ENCODE data around the gene LRRC8E.

The LRRC8E gene

DNA sequence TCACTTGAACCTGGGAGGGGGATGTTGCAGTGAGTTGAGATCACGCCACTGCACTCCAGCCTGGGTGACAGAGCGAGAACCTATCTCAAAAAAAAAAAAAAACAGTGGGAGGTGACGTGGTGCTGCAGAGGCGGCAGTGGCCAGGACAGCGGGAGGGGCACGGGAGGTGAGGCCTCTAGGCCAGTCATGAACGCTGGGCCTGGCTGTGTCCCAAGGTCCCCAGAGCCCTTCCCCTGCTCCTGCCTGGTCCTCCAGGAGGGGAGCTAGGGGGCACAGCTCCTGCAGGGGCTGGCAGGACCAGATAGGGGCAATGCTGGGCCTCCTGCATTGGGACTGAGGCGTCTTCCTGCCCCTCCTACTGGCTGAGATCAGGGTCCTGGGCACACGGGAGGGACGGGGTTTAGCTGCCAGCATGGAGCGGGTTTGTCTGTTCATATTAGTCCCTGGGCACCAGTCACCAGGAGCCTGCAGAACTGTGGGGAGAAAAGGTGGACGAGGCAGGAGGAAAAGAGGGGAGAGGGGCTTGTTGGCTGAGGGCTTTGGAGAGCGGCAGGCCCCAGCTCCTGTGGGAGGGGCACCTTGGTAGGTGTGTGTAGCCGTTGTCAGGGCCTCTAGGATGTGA is 19.9 kb downstream of the LRRC8E start:
- H3K36me3 ChIP-seq (ENCODE audit: insufficient read depth, low read length), result peaks cover 20% of the 10 kb centered on the region; the same call in 1 of the 2 replicates
- H3K9ac ChIP-seq (ENCODE audit: low read depth, low read length, poor library complexity, severe bottlenecking), result no peak overlapping the region
- no peaks in the 10 kb centered on the region for H3K27me3 ChIP-seq (ENCODE audit: insufficient read depth, low read length, poor library complexity, severe bottlenecking)

DNA sequence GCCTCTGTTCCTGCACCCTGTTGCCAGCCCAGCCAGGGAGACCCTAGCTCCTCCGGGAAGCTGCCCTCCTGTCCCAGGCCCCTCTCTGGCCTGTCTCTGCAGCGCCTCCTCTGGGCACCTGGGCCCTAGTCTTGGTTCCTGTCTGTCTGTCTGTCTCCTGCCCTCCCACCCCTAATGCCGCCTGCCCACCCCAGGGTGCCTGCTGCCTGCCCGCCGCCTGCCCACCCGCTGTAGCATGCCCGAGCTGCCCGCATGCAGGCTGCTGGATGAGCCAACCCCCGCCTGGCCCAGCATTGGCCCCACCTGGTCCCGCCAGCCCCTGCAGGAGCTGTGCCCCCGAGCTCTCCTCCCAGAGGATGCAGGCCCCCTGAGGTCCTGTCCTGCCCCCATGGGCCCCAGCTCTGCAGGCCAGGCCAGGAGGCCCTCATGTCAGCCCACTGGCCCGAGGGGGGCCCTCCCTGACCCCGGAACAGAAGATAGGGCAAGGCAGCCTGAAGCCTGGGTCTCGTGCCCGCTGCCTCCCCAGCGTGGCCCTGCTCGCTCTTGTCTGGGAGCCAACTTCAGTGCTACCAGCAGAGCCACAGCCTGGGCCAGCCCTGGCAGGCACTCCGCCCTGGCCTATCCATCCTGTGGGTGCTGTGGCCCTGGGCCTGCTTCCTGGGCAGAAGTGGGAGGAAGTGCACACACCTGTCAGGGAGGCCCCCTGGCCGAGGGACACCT is 20.6 kb downstream of the LRRC8E start:
- Histone ChIP-seq H3K4me2 (ENCODE audit: low read depth, low read length, poor library complexity, severe bottlenecking) (peak overlapping the region; percentile 50), H4K20me1 (ENCODE audit: insufficient read depth, low read length, poor library complexity, severe bottlenecking) (peaks cover 39% of the 10 kb centered on the region)

More for the DNA sequence above, 19.9 kb downstream of the LRRC8E start:
- Histone ChIP-seq H2AFZ (ENCODE audit: low read length) (no peak overlapping the region), H3K9me3 (ENCODE audit: insufficient read depth, low read depth, low read length) (no peaks in the 10 kb centered on the region), H3K79me2 (ENCODE audit: insufficient read depth, low read length) (peaks cover 46% of the 10 kb centered on the region), H3K4me3 (ENCODE audit: low read length, poor library complexity, severe bottlenecking) (peak overlapping the region; percentile 13), H3K4me1 (ENCODE audit: insufficient read depth, low read length, poor library complexity, severe bottlenecking) (peaks cover 19% of the 10 kb centered on the region), H4K20me1 (ENCODE audit: insufficient read depth, low read length, poor library complexity, severe bottlenecking) (peaks cover 39% of the 10 kb centered on the region), H3K4me2 (ENCODE audit: low read depth, low read length, poor library complexity, severe bottlenecking) (peak overlapping the region; percentile 50), H3F3A (ENCODE audit: low read depth) (no peaks in the 10 kb centered on the region), H3K9me2 (replicated peaks; ENCODE audit: low read depth, low read length) (no peaks in the 10 kb centered on the region)
- no peak for TF ChIP-seq EZH2phosphoT487 (IDR thresholded peaks at IDR 0.05; ENCODE audit: borderline replicate concordance)
- TF ChIP-seq, protein P1, sequence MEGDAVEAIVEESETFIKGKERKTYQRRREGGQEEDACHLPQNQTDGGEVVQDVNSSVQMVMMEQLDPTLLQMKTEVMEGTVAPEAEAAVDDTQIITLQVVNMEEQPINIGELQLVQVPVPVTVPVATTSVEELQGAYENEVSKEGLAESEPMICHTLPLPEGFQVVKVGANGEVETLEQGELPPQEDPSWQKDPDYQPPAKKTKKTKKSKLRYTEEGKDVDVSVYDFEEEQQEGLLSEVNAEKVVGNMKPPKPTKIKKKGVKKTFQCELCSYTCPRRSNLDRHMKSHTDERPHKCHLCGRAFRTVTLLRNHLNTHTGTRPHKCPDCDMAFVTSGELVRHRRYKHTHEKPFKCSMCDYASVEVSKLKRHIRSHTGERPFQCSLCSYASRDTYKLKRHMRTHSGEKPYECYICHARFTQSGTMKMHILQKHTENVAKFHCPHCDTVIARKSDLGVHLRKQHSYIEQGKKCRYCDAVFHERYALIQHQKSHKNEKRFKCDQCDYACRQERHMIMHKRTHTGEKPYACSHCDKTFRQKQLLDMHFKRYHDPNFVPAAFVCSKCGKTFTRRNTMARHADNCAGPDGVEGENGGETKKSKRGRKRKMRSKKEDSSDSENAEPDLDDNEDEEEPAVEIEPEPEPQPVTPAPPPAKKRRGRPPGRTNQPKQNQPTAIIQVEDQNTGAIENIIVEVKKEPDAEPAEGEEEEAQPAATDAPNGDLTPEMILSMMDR (conservative IDR thresholded peaks at IDR 0.05; ENCODE audit: low read length), result no peak

DNA sequence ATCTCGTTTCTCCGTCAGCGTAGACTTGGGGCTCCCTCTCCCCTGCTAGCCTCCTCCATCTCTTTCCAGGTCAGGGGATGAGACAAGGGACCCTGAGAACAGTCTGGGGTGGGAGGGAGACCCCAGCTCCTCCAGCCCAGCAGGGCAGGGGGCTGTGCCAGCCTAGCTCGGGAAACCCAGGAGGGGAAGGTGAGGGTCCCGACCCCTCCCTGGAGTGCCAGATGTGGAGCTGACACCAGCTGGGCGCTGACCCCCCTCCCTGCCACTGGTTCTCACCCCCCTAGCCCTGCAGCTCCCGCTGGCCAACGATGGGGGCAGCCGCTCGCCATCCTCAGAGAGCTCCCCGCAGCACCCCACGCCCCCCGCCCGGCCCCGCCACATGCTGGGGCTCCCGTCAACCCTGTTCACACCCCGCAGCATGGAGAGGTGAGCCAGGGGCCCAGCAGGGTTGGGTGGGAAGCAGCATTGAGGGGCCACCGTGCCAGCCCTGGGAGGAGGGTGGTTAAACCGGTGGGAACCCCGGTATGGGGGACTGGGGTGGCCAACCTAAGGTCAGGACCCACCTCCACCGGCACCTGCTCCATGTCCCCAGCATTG is 21.3 kb downstream of the LRRC8E start:
- H3K36me3 ChIP-seq (ENCODE audit: insufficient read depth, low read length), result peaks cover 20% of the 10 kb centered on the region; the same call in 1 of the 2 replicates
- no peaks in the 10 kb centered on the region for H3K9me2 ChIP-seq (replicated peaks; ENCODE audit: low read depth, low read length)
- H3K4me1 ChIP-seq (ENCODE audit: insufficient read depth, low read length, poor library complexity, severe bottlenecking), result peaks cover 18% of the 10 kb centered on the region
- peaks cover 40% of the 10 kb centered on the region for H3K79me2 ChIP-seq (ENCODE audit: insufficient read depth, low read length)
- no peak overlapping the region for H2AFZ ChIP-seq (ENCODE audit: low read length)
- TF ChIP-seq EZH2phosphoT487 (IDR thresholded peaks at IDR 0.05; ENCODE audit: borderline replicate concordance), result no peak
- TF ChIP-seq, protein P1 (conservative IDR thresholded peaks at IDR 0.05; ENCODE audit: low read length), result no peak
- H3K4me3 ChIP-seq (ENCODE audit: low read length, poor library complexity, severe bottlenecking), result no peak overlapping the region
- no peak overlapping the region for H3K4me2 ChIP-seq (ENCODE audit: low read depth, low read length, poor library complexity, severe bottlenecking)
- H3K27me3 ChIP-seq (ENCODE audit: insufficient read depth, low read length, poor library complexity, severe bottlenecking), result no peaks in the 10 kb centered on the region
- peaks cover 33% of the 10 kb centered on the region for H4K20me1 ChIP-seq (ENCODE audit: insufficient read depth, low read length, poor library complexity, severe bottlenecking)
- no peaks in the 10 kb centered on the region for H3F3A ChIP-seq (ENCODE audit: low read depth)
- no peaks in the 10 kb centered on the region for H3K9me3 ChIP-seq (ENCODE audit: insufficient read depth, low read depth, low read length)
- no peak overlapping the region for H3K9ac ChIP-seq (ENCODE audit: low read depth, low read length, poor library complexity, severe bottlenecking)

More for the DNA sequence above, 20.6 kb downstream of the LRRC8E start:
- Histone ChIP-seq H3K4me1 (ENCODE audit: insufficient read depth, low read length, poor library complexity, severe bottlenecking) (peaks cover 19% of the 10 kb centered on the region), H3K36me3 (ENCODE audit: insufficient read depth, low read length) (peaks cover 20% of the 10 kb centered on the region; the same call in 1 of the 2 replicates), H2AFZ (ENCODE audit: low read length) (no peak overlapping the region), H3K9ac (ENCODE audit: low read depth, low read length, poor library complexity, severe bottlenecking) (no peak overlapping the region), H3K9me2 (replicated peaks; ENCODE audit: low read depth, low read length) (no peaks in the 10 kb centered on the region), H3K27me3 (ENCODE audit: insufficient read depth, low read length, poor library complexity, severe bottlenecking) (no peaks in the 10 kb centered on the region), H3K4me3 (ENCODE audit: low read length, poor library complexity, severe bottlenecking) (peak overlapping the region; percentile 13), H3K9me3 (ENCODE audit: insufficient read depth, low read depth, low read length) (no peaks in the 10 kb centered on the region), H3K79me2 (ENCODE audit: insufficient read depth, low read length) (peaks cover 46% of the 10 kb centered on the region), H3F3A (ENCODE audit: low read depth) (no peaks in the 10 kb centered on the region)
- TF ChIP-seq, protein P1 (conservative IDR thresholded peaks at IDR 0.05; ENCODE audit: low read length), result no peak
- no peak for TF ChIP-seq EZH2phosphoT487 (IDR thresholded peaks at IDR 0.05; ENCODE audit: borderline replicate concordance)
